ENCODE results near the gene ZNF362.

The ZNF362 gene

DNA sequence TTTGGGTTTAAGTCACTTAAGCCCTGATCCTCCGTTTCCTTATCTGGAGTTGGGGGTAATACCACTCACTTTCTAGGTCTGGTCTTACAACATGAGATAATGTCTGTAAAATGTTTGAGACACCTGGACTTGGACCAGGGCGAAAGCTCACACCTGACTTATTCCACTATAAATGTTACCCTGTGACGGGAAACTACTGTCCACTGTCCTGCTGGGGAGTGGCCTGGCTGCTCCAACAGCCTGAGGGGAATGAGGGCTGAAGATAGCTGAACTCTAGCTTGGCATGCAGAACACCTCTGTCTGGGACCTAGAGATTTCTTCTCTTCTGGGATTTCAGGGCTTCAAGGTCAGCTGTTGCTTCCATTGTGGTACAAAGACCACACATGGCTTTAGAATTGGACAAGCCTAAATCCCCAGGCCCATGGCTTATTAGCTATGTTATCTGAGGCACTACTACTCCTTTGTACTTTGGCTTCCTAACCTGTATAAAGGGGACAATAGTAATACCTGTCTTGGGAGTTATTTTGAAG, 74.1 kb downstream of the ZNF362 start:
- Histone ChIP-seq H3K4me3 (ENCODE audit: low read length) (no peak overlapping the region), H3K4me1 (ENCODE audit: control insufficient read depth, low read length) (no peaks in the 10 kb centered on the region), H3K9me3 (ENCODE audit: control insufficient read depth, insufficient read depth, low read length) (no peaks in the 10 kb centered on the region), H4K20me1 (ENCODE audit: control insufficient read depth, insufficient read depth, low read depth, low read length) (peaks cover 4% of the 10 kb centered on the region; the same call in 1 of the 2 replicates), H3F3A (ENCODE audit: control insufficient read depth, insufficient read depth) (no peaks in the 10 kb centered on the region), H3K79me2 (ENCODE audit: control insufficient read depth, low read length) (peaks cover 22% of the 10 kb centered on the region), H3K27ac (ENCODE audit: low read depth, low read length) (no peak overlapping the region), H3K9me2 (replicated peaks; ENCODE audit: control insufficient read depth, low read length) (no peaks in the 10 kb centered on the region), H3K27me3 (ENCODE audit: control insufficient read depth, low read length) (no peaks in the 10 kb centered on the region), H3K36me3 (ENCODE audit: control insufficient read depth, low read length) (peaks cover 92% of the 10 kb centered on the region), H3K4me2 (ENCODE audit: low read length) (no peak overlapping the region)
- TF ChIP-seq CTCF (IDR thresholded peaks at IDR 0.05; ENCODE audit: low read depth, low read length, poor library complexity, severe bottlenecking) (no peak), EZH2phosphoT487 (IDR thresholded peaks at IDR 0.05; ENCODE audit: borderline replicate concordance, low read length) (no peak)

DNA sequence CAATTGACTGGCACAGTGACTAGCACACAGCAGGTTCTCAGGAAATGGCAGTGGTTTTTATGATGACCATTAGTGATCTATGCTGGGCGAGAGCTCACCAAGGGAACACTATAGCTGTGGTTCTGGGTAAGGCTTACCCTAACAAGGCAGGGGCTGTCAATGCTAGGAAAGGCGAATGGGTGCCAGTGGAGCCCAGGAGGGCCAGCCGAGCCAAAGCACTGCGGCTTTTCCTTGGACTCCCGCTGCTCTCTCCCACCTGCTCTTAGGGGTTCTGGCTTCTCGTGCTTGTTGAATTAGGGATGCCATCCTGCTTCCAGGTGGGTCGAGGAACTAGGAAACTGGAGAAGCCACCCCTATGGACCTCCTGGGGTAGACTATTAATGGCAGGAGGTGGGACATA, 74.6 kb downstream of the ZNF362 start:
- Histone ChIP-seq H3K27me3 (ENCODE audit: control insufficient read depth, low read length) (no peaks in the 10 kb centered on the region), H3K4me3 (ENCODE audit: low read length) (no peak overlapping the region), H4K20me1 (ENCODE audit: control insufficient read depth, insufficient read depth, low read depth, low read length) (peaks cover 4% of the 10 kb centered on the region; the same call in 1 of the 2 replicates), H3K4me1 (ENCODE audit: control insufficient read depth, low read length) (no peaks in the 10 kb centered on the region), H3F3A (ENCODE audit: control insufficient read depth, insufficient read depth) (no peaks in the 10 kb centered on the region), H3K79me2 (ENCODE audit: control insufficient read depth, low read length) (peaks cover 24% of the 10 kb centered on the region), H3K36me3 (ENCODE audit: control insufficient read depth, low read length) (peaks cover 87% of the 10 kb centered on the region), H3K4me2 (ENCODE audit: low read length) (no peak overlapping the region), H3K9me3 (ENCODE audit: control insufficient read depth, insufficient read depth, low read length) (no peaks in the 10 kb centered on the region), H3K27ac (ENCODE audit: low read depth, low read length) (no peak overlapping the region), H3K9me2 (replicated peaks; ENCODE audit: control insufficient read depth, low read length) (no peaks in the 10 kb centered on the region)
- TF ChIP-seq CTCF (IDR thresholded peaks at IDR 0.05; ENCODE audit: low read depth, low read length, poor library complexity, severe bottlenecking) = no peak
- TF ChIP-seq EZH2phosphoT487 (IDR thresholded peaks at IDR 0.05; ENCODE audit: borderline replicate concordance, low read length) = no peak

- H3F3A ChIP-seq (ENCODE audit: control insufficient read depth, insufficient read depth) = no peaks in the 10 kb centered on the region
- H3K9me3 ChIP-seq (ENCODE audit: control insufficient read depth, insufficient read depth, low read length) = no peaks in the 10 kb centered on the region
- H3K4me3 ChIP-seq (ENCODE audit: low read length) = no peak overlapping the region
- H3K36me3 ChIP-seq (ENCODE audit: control insufficient read depth, low read length) = peaks cover 82% of the 10 kb centered on the region
- peaks cover 4% of the 10 kb centered on the region; the same call in 1 of the 2 replicates for H4K20me1 ChIP-seq (ENCODE audit: control insufficient read depth, insufficient read depth, low read depth, low read length)
- H3K27ac ChIP-seq (ENCODE audit: low read depth, low read length) = no peak overlapping the region
- no peaks in the 10 kb centered on the region for H3K9me2 ChIP-seq (replicated peaks; ENCODE audit: control insufficient read depth, low read length)
- no peak overlapping the region for H3K4me2 ChIP-seq (ENCODE audit: low read length)
- no peaks in the 10 kb centered on the region for H3K4me1 ChIP-seq (ENCODE audit: control insufficient read depth, low read length)
- H3K79me2 ChIP-seq (ENCODE audit: control insufficient read depth, low read length) = peaks cover 32% of the 10 kb centered on the region
- TF ChIP-seq CTCF (IDR thresholded peaks at IDR 0.05; ENCODE audit: low read depth, low read length, poor library complexity, severe bottlenecking) = no peak
- TF ChIP-seq EZH2phosphoT487 (IDR thresholded peaks at IDR 0.05; ENCODE audit: borderline replicate concordance, low read length) = no peak
- H3K27me3 ChIP-seq (ENCODE audit: control insufficient read depth, low read length) = no peaks in the 10 kb centered on the region
Observed at GRCh38 chr1:33331444-33332356, 75.4 kb downstream of the ZNF362 start.
